ENCODE data around the gene LITAF.

Gene LITAF

GRCh38 chr16:11586856-11587642 lies at the start of gene LITAF:
Gene LITAF, minus strand, starts transcription at chr16:11586919. Its CDS starts 30,189 bp downstream, at chr16:11556730.
- no peak for FAIRE-seq

GRCh38 chr16:11636172-11636721 lies 49.5 kb upstream of the LITAF start:
- no peak for FAIRE-seq

- no peak for FAIRE-seq
Observed at GRCh38 chr16:11635679-11636171, 49.0 kb upstream of the LITAF start.

DNA sequence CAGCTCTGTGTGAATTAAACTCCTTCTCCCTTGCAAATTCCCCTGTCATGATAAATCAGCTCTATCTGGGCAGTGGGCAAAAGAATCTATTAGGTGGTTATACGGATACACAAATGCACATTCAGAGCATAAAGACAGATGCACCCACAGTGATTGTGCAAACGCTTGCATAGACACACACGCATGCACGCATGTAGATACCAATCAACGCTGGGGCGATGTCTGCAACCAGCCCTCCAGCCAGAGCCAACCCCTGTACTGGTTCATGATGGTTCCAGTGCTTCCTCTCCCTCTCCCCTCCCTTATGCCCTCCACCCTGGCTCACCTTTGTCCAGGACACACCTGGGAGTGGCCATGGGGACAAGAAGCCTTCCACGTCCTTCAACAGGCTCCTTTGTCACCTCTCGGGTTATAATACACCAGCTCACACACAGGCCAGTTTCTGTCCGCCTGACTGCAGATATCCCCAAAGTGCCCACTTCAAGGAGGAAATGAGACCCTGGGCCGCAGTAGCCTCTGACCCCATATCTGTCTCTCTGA lies 48.5 kb upstream of the LITAF start:
- FAIRE-seq = no peak

- no peak for FAIRE-seq
Observed at GRCh38 chr16:11634312-11634711, 47.6 kb upstream of the LITAF start.

GRCh38 chr16:11633113-11633512 lies 46.4 kb upstream of the LITAF start:
- FAIRE-seq = no peak

GRCh38 chr16:11632455-11632939 lies 45.8 kb upstream of the LITAF start:
- FAIRE-seq = no peak

DNA sequence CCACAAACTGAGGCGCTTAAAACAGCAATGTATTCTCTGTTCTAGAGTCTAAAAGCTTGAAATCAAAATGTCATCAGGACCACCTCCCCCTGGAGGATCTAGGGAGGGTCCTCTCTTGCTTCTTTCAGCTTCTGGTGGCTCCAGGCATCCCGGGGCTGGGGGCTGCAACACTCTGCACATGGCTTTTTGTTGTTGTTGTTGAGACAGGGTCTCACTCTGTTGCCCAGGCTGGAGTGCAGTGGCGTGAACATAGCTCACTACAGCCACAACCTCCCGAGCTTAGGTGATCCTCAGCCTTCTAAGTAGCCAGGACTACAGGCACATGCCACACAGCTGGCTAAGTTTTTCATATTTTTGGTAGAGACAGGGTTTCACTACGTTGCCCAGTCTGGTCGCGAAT lies 44.5 kb upstream of the LITAF start:
- no peak for FAIRE-seq

- no peak for FAIRE-seq
Observed at GRCh38 chr16:11630768-11631056, 44.0 kb upstream of the LITAF start.

DNA sequence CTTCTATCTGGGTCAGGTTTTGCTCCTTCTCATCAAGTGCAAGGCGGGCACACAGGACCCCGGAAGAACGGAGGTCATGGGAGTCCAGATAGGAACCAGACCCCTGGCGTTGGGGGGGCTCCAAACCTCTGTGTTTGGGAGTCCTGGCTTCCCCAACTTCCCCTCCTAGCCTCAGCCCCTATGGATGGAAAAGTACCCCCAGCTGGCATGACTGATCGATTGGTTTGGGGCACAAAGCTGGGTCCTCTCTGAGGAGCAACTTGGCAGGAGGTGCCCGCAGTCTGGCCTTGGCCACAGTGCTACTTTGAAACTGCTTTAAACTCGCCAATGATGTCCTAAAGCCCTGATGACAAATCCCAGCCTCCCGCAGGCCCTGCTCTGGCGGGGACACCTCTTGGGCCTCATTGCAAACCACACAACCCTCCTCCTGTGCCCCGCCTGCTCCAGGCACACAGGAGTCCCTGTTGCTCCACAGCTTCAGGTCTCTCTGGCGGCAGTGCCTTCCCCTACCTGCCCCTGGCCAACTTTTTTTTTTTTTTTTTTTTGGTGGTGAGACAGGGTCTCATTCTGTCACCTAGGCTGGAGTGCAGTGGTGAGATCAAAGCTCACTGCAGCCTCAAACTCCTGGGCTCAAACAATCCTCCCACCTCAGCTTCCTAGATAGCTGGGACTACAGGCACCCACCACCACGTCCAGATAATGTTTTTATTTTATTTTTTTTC lies 43.5 kb upstream of the LITAF start:
- no peak for FAIRE-seq

- FAIRE-seq = no peak
Observed at GRCh38 chr16:11629071-11630030, 42.6 kb upstream of the LITAF start.

DNA sequence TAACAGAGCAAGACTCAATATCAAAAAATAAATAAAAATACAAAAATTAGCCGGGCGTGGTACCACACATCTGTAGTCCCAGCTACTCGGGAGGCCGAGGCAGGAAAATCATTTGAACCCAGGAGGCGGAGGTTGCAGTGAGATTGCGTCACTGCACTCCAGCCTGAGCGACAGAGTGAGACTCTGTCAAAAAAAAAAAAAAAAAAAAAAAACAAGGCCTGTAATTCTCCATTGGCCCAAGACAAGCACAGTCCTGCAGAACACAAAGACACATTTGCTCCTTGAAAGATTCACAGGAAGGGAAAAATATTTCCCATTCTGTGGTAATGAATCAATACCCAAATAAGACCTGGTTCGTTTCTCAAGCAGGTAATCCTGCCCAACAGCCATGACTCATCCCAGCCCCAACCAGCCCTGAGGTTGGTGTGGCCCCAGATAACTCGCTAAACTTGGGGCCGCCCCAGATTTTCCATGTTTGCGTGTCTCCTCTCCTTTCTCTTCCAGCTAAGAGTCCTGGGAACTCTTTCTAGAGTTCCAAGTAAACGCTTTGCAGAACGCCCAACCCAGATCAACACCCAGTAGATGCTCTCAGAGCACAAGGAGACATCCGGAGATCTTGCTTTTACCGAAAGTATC lies 41.2 kb upstream of the LITAF start:
- no peak for FAIRE-seq

DNA sequence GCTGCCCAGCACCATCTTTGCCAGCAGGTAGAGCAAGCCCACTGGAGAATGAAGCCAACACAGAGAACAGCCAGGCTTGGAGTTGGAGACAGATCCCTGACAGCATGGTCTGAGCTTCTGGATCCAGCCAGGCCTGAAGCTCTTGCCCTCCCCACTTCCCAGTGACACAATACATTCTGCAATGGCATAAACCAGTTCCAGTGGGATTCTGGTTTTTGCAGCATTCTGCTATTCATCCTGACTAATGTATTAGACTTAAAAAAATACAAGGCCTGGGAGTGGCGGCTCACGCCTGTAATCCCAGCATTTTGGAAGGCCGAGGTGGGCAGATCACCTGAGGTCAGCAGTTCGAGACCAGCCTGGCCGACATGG lies 40.6 kb upstream of the LITAF start:
- FAIRE-seq = no peak

- no peak for FAIRE-seq
Observed at GRCh38 chr16:11626657-11627291, 40.1 kb upstream of the LITAF start.

GRCh38 chr16:11625769-11626168 lies 39.0 kb upstream of the LITAF start:
- FAIRE-seq = no peak

DNA sequence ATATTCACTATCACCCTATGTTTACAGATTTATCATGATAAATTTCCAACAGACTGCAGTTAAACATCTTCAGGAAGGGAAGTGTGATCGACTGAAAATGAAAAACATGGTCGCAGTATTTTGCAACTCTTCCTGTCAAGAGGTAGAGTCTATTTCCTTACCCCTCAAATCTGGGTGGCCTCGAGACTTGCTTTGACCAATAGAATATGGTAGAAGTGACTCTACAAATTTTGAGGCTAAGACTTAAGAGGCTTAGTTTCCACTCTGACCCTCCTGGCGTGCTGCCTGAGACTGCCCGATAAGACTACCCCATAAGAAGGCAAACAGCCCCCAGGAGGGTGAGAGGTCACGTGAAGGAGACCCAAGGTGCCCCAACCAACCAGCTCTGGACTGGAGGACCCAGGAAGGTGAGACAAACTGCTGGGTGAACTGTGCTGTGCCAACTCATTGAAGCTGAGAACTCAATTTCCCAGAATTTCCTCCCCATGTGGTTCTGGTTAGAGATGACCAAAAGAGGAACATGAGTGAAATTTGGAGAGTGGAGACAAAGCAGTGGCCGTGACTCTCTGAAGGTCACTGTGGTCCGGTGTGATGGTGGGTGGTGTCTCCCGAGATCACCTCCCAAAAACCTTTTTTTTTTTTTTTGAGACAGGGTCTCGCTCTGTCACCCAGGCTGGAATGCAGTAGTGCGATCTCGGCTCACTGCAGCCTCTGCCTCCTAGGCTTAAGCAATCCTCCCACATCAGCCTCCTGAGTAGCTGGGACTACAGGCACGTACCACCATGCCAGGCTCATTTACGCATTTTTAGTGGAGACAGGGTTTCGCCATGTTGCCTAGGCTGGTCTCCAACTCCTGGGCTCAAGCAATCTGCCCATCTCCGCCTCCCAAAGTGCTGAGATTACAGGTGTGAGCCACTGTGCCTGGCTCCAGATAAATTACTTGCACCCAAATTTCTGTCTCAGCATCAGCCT lies 38.2 kb upstream of the LITAF start:
- no peak for FAIRE-seq

GRCh38 chr16:11624205-11624604 lies 37.5 kb upstream of the LITAF start:
- no peak for FAIRE-seq

DNA sequence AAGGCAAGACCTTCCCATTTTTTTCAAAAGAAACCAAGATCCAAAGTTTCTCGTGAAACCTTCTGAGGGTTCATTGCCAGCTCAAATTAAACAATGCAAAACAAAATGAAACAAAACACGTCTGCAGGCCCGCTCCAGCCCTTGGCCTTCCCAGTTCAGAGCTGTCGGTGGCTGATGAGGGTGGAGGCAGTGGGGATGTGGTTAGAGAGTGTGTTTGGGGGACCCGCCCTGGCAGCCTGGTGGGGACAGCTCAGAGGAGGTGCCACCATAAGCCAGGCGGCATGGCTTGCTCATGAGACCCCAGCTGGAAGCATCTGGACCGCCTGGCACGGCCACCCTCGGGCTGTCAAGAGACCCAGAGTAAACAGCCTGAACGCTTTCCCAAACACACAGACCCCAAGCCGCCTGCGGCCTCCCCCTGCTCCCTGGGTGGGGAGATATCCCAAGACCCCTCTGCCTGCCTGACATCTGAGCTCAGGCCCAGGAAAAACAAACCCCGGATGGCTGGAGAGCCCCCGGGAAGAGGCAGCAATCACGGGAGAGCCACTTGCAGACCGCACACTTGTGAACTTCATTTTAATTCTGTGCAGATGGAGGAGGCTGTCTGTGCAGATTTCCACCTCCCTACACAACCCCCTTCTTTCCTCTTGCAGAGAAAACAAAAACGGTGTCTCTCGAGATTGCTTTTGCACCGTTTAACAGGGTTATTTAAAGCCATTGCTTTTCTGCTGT lies 35.4 kb upstream of the LITAF start:
- no peak for FAIRE-seq

DNA sequence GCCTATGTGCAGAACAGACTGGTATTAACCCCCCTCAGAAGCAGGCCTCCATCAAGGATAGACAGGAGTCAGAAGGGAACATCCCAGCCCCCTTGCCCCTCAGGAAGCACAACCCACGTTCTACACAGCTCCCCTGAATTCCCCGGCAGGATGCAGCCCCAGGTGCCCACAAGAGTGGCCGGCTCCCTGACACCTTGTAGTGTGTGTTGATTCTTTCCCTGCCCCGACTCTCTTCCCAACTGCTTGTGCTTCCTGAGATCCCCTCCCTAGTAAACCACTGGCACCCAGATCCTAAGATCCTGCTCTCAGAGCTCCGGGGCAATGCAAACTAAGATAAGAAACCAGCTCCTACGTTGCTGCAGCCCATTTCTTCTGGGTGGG lies 34.8 kb upstream of the LITAF start:
- FAIRE-seq = no peak
